HL-60 (cell line): ENCODE measurements around the gene CFTR.

ENCODE experiments used
- CTCF ChIP-seq: IDR thresholded peaks from one replicate; pipeline ENCODE4 v1.5.1; 2011; ENCODE audit warnings: low read length, control low read depth, inconsistent platforms; ENCODE audit not compliant: insufficient read depth
- GABPA ChIP-seq: IDR thresholded peaks from 2 replicates; pipeline ENCODE4 v1.6.1; 2012; ENCODE audit warnings: low read depth
- POLR2AphosphoS5 ChIP-seq: IDR thresholded peaks from 2 replicates; pipeline ENCODE4 v1.6.1; 2012; ENCODE audit warnings: low read depth
- TF ChIP-seq, protein P1 (sequence below): IDR thresholded peaks from 2 replicates; pipeline ENCODE4 v1.6.1; 2012; ENCODE audit warnings: low read depth; ENCODE audit not compliant: insufficient replicate concordance

- TF ChIP-seq CTCF (no peak), POLR2AphosphoS5 (no peak), GABPA (no peak)
- TF ChIP-seq, protein P1, sequence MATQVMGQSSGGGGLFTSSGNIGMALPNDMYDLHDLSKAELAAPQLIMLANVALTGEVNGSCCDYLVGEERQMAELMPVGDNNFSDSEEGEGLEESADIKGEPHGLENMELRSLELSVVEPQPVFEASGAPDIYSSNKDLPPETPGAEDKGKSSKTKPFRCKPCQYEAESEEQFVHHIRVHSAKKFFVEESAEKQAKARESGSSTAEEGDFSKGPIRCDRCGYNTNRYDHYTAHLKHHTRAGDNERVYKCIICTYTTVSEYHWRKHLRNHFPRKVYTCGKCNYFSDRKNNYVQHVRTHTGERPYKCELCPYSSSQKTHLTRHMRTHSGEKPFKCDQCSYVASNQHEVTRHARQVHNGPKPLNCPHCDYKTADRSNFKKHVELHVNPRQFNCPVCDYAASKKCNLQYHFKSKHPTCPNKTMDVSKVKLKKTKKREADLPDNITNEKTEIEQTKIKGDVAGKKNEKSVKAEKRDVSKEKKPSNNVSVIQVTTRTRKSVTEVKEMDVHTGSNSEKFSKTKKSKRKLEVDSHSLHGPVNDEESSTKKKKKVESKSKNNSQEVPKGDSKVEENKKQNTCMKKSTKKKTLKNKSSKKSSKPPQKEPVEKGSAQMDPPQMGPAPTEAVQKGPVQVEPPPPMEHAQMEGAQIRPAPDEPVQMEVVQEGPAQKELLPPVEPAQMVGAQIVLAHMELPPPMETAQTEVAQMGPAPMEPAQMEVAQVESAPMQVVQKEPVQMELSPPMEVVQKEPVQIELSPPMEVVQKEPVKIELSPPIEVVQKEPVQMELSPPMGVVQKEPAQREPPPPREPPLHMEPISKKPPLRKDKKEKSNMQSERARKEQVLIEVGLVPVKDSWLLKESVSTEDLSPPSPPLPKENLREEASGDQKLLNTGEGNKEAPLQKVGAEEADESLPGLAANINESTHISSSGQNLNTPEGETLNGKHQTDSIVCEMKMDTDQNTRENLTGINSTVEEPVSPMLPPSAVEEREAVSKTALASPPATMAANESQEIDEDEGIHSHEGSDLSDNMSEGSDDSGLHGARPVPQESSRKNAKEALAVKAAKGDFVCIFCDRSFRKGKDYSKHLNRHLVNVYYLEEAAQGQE: no peak
Observed at GRCh38 chr7:117656806-117657205, 177.0 kb downstream of the CFTR start.
